ENCODE data around the gene PKN1.
A peak's percentile ranks its signal among the peaks of the same experiment; 100 is the strongest.

The PKN1 gene

DNA sequence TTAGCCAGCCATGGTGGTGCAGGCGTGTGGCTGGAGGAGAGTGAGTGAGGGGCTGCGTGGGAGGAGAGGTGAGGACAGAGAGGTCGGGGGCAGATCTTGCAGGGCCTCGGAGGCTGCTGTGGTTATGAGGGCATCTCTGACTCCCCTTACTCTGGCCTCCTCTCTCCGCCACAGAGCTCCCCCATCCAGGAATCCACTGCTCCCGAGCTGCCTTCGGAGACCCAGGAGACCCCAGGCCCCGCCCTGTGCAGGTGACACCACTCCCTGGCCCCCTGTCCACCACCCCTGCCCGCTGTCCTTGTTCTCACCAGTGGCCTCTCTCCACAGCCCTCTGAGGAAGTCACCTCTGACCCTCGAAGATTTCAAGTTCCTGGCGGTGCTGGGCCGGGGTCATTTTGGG is 34.3 kb downstream of the PKN1 start:
- no peak for DNase-seq

GRCh38 chr19:14467816-14468215 is 34.7 kb downstream of the PKN1 start:
- DNase-seq, result no peak

GRCh38 chr19:14470031-14470876 is 37.1 kb downstream of the PKN1 start:
- no peak for DNase-seq

DNA sequence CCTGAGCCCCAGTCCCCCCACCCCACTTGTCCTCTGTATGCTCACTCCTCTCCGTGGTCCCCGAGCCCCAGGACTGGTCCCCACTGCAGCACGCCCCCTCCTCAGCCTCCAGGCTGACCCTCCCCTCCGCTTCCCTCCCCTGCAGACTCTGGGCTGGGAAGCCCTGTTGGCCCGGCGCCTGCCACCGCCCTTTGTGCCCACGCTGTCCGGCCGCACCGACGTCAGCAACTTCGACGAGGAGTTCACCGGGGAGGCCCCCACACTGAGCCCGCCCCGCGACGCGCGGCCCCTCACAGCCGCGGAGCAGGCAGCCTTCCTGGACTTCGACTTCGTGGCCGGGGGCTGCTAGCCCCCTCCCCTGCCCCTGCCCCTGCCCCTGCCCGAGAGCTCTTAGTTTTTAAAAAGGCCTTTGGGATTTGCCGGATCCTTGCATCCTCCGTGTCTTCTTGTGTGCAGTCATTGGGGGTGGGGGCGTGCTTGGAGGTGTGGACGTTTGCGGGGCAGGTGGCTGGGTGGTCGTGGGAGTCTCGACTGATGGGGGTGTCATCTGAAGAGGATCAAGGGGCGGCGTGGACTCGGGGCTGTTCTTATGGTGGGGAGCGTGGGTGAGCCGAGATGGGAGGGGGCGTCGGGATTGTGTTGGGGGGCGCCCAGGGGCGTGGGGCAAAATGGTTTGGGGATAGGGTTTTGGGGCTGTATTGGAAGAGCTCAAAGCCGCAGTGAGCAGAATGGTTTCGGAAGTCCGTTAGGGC is 38.5 kb downstream of the PKN1 start:
- DNase-seq, result no peak

DNA sequence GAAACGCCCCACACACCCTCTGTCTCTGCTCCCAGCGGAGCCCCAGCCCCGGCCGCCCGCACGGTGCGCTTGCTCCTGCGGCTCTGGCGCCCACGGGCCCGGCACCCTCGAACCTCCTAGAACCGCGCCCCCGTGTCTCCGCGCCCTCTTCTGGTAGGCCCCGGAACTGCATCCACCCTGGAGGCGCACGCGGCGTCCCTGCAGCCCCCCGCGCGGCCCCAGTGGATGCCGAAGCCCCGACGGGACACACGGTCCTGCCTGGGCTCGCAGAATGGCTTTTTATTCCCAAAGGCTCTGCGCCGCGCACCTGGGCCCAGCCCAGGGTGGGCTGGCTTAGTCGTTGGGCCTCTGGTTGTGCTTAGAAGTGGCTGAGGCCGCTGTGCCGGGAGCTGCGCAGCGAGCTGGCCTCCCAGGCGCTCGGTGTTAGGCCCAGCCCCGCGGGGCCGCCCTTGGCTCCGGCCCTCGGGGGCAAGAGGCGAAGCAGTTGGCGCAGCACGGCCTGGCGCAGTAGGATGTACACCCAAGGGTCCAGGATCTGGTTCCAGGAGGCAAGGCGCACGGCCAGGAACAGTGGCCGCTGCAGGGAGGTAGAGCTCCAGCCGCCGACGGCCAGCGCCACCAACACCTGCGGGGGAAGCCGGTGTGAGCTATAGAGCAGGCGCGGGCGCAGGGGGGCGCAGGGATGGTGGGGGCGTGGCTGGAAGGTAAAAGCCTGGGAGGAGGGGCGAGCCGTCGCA is 39.3 kb downstream of the PKN1 start:
- peak; percentile 57 to 82 (median 74) for DNase-seq

- no peak for DNase-seq
These were observed 40.2 kb downstream of the PKN1 start for GRCh38 chr19:14473073-14473977.

DNA sequence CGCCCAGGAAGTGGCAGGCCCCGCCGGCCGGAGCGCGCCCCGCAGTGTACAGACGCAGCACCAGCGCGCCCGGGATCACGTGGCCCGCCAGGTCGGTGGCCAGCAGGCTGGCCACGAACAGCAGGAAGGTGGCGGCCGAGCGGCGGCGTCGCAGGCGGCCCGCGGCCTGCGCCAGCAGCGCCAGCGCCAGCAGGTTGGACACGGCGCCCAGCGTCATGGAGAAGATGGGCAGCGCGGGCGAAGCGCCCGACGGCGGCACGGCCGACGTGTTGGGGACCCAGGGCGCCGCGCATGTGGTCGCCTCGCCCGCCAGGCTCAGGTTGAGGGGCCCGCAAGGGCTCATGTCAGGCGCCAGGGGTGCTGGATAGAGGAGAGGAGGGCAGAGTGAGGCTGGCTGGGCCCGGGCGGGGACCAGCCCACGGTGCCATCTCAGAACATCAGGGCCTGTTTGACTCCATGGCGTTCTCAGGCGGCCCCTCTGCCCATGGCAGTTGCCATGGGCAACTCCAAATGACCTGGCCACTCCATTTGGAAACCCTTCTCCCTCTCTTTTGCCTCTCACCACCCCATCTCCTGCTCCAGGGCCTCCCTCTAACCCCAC is 41.0 kb downstream of the PKN1 start:
- no peak for DNase-seq

DNA sequence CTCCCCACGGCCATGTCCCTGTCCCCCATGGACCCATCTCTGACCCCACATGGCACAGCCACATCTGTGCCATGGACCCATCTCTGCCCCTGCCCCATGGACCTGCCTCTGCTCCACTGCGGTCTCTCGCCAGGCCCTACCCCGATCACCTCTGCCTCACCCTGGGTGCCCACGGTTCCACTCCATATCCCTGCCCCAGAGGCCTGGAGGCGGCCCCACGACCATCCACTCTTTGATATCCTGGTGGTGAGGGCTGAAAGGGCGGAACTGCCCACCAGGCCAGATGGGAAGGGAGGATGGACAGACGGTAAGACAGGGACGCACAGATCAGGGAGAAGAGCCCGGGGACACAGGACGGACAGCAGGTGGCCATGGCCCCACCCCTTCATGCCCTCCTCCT is 41.7 kb downstream of the PKN1 start:
- DNase-seq, result no peak

GRCh38 chr19:14475251-14476073 is 42.4 kb downstream of the PKN1 start, which contains the start of gene PTGER1:
Gene PTGER1 (minus strand): TSS chr19:14475354. CDS start chr19:14474320, 1,034 bp downstream.
- DNase-seq, result peak in 1 of 5 donors; percentile 27

DNA sequence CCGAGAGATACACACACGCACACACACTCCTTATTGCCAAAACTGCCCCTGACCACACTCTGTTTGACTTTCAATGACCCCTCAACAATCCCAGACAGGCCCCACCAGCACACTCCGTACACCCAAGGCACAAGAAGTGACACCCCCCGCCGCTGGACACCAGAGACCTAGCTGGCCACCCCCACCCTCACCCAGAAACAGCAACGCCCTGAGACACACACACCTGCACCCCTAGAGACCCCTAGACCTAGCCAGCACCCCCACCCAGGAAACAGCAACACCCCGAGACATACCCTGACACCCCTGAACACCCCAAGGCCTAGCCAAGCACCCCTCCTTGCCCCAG is 43.2 kb downstream of the PKN1 start:
- DNase-seq, result no peak

GRCh38 chr19:14476673-14477401 is 43.7 kb downstream of the PKN1 start:
- peak in 1 of 5 donors; percentile 27 for DNase-seq

- DNase-seq, result no peak
These were observed 44.5 kb downstream of the PKN1 start for GRCh38 chr19:14477418-14478112.

DNA sequence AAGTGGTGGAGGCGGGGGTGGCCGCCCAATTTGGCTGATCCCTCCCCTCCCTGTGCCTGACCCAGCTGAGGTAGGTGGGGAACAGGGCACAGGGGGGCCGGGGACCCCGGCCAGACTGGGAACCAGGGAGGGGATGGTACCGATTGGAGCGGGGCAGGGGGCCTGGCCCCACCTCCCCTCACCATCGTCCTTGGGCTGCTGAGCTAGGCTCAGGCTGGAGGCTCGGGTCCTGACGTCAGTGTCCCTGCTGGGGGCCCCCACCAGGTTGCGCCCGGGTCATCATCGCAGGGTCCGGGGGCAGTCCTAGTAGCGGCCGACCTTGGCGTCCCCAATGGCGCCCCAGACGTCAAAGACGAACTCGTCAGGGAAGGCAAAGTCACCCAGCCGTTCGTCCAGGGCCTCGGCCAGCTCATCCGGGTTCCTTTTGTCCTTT is 45.0 kb downstream of the PKN1 start:
- no peak for DNase-seq

DNA sequence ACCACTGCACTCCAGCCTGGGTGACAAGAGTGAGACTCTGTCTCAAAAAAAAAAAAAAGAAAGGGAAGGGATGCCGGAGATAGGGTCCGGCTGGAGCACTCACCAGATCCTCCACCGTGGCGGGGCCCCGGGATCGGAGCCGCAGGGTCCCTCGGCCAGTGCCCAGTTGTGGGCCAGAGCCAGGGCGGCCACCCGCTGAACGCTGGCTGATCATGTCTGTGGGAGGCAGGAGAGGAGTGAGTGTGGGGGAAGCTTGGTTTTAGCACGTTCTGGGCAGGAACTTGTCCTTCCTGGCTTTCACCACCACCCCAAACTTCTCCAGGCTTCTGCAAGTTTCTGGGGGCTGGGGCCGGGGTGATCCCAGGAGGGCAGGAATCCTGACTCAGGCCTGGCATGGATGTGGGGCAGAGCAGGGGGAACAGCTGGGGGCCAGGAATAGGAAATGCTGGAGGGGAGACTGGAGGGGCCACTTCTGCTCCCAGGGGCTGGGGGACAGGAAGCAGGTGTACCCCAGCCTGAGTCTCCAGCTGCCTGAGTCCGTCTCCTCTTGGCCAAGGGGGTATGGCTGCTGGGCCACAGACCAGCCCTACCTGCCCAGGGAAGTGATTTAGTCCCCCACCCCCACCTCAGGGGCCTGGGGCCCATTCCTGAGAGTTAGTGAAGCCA is 46.3 kb downstream of the PKN1 start:
- DNase-seq, result no peak

- DNase-seq, result peak; percentile 34 to 60 (median 55)
These were observed 47.0 kb downstream of the PKN1 start for GRCh38 chr19:14479975-14480699.

GRCh38 chr19:14480700-14481079 is 47.6 kb downstream of the PKN1 start:
- no peak for DNase-seq

DNA sequence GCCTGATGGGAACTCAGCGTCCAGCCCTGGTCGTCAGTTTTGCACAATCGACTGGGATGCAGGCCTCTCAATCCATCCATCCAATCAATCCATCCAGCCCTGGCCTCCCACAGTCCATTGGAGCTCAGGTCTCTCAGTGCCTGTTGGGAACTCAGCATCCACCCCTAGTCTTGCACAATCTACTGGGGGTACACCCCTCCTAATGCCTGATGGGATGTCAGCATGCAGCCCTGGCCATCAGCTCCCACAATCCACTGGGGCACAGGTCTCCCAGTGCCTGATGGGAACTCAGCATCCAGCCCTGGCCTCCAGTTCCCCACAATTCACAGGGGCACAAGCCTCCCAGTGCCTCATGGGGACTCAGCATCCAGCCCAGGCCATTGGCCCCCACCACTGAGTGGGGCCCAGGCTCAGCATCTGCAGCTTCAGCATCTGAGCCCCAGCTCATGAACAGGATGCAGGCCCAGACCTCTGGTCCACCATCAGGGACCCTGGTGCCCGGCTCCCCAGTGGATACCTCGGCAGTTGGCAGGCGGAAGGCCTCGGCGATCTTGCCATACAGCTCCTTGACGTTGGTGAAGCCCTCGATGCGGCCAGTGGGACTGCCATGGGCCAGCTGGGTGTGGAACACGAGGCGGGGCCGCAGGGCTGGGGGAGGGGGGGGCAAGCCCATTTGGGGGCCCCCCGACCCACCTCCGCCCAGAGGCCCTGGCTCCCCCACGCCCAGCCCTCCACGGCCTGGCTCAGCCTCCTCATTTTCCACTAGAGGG is 49.3 kb downstream of the PKN1 start:
- DNase-seq, result no peak

Measured in T-helper 1 cell (primary cell).